Activated naive CD4-positive, alpha-beta T cell treated with anti-CD3 and anti-CD28 coated beads for 36 hours (primary cell): ENCODE results near the gene ERBB4. TPM values are rescaled to one million over a fixed set of nuclear protein-coding genes. Genes with fewer than 3 reads are reported as not detected.

Experiments used
- CTCF ChIA-PET: fragments of 350-600 bp; sonication (Branson Sonifier 250); formaldehyde crosslinking; loops from one replicate; lab custom pipeline; 2021; ENCODE audit warnings: antibody characterized with exemption; lab: Charles Lee
- DNase-seq: peaks from one replicate; pipeline ENCODE4 v3.0.0-alpha.2; 2020
- H3K27ac Mint-ChIP-seq: one replicate; pipeline ENCODE4 v1.8.0; 2021; ENCODE audit warnings: mild to moderate bottlenecking, mixed read lengths
- H3K27me3 Mint-ChIP-seq: one replicate; pipeline ENCODE4 v1.8.0; 2021; ENCODE audit warnings: low read depth, mixed read lengths
- H3K36me3 Mint-ChIP-seq: one replicate; pipeline ENCODE4 v1.8.0; 2021; ENCODE audit warnings: low read depth, mixed read lengths
- H3K4me1 Mint-ChIP-seq: one replicate; pipeline ENCODE4 v1.8.0; 2021; ENCODE audit warnings: low read depth, mixed read lengths
- H3K4me3 Mint-ChIP-seq: one replicate; pipeline ENCODE4 v1.8.0; 2021; ENCODE audit warnings: mild to moderate bottlenecking, moderate library complexity, mixed read lengths
- H3K9me3 Mint-ChIP-seq: one replicate; pipeline ENCODE4 v1.8.0; 2021; ENCODE audit warnings: mixed read lengths
- intact Hi-C: fragments of 100-400 bp; cut with micrococcal nuclease; formaldehyde crosslinking; loops from one replicate; pipeline ENCODE4 v1.15.1; 2023
- total RNA-seq, 2 experiments: library from RNA; stranded (reverse); gene quantifications; one replicate each; pipeline ENCODE4 v1.2.3, GENCODE V29; 2021

Gene ERBB4
- total RNA-seq, 2 experiments from 2014 or later = not detected

DNA sequence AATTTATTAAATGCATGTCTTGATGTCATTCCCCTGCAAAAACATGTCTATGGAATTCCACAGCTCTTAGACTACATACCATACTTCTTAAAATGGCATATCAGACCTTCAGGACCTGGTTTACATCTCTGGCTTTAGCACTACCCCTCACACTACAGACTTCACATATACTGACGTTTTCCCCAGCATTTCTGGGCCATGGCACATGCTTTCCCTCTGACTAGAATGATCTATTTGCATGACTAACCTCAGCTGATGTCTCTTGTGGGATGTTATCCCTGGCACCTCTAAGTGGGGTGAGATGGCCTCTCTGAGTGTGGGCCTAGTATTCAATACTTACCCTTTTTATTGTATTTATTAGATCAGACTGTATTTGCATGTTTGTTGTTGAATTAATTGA is 381.6 kb downstream of the ERBB4 start:
- CTCF ChIA-PET = interaction anchor here (0.6 kb wide), 1 partner anchor 50 kb away, joined by 3 read pairs; no protein-coding TSS in a partner anchor
- Mint-ChIP-seq H3K4me3 (no peak overlapping the region), H3K36me3 (no peaks in the 10 kb centered on the region), H3K4me1 (no peaks in the 10 kb centered on the region), H3K27ac (no peak overlapping the region), H3K27me3 (no peaks in the 10 kb centered on the region), H3K9me3 (peaks cover 2% of the 10 kb centered on the region)
- intact Hi-C loops = no loop called here
- no peak for DNase-seq

DNA sequence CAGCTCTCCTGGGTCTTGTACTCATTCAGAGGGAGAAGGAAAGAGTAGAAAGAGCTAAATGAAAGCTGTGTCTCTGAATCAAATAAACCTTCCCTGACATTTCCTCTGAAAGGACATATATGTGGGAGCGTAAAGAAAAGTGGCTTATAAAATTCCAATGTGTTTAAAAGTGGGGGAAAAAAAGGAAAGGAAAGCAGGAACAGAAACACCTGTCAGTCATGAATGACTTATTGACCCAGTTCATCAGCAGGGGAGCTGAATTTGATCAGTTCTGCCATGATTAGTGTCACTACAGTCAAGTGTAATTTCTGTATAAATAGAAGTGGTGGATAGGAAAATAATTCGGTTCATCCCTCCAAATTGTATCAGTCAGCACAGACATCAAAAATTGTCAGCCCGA is 382.5 kb downstream of the ERBB4 start:
- Mint-ChIP-seq H3K4me3 (no peak overlapping the region), H3K36me3 (no peaks in the 10 kb centered on the region), H3K27ac (no peak overlapping the region), H3K27me3 (no peaks in the 10 kb centered on the region), H3K9me3 (peaks cover 2% of the 10 kb centered on the region), H3K4me1 (no peaks in the 10 kb centered on the region)
- intact Hi-C loops = no loop called here
- no peak for DNase-seq
- CTCF ChIA-PET = interaction anchor here (0.6 kb wide), 2 partner anchors 51 to 414 kb away, joined by 3 read pairs; no protein-coding TSS in a partner anchor

DNA sequence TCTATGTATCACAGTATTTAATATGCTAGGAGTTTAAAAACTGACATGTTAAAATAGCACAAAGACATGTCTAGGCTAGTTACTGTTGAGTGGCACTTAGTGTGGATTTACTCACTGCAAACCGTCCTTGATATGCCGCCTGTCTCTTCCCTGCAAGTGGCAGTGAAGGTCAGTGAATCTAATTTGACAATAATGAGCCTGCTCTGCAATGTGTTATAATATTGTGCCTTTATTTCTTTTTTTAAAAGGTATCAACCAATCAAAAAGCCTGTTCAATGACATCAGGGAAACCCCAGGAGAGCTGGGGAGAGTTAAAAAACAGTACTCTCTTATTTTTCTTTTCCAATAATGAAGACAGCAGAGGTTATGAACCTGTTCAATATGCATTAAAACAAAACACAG is 384.1 kb downstream of the ERBB4 start:
- Mint-ChIP-seq H3K9me3 (peaks cover 5% of the 10 kb centered on the region), H3K36me3 (no peaks in the 10 kb centered on the region)
- CTCF ChIA-PET = no interaction called here

DNA sequence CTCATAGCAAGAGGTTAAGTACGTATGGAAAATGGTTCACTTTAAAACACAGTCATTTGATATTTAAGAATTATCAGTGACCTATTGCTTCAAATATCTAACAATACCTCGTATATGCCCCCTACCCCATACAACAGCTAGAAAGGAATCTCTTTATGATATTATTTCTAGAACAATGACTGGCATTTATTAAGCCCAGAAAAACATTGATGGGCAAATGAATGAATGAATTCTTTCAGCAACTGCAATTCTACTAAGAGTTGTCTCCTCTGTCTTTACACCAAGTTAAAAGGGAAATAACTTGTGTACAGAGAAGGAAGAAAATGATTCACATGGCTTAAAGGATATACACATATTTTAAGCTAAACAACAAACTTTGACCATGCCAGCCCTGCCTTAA is 384.7 kb downstream of the ERBB4 start:
- Mint-ChIP-seq H3K4me1 (no peaks in the 10 kb centered on the region), H3K27me3 (no peaks in the 10 kb centered on the region), H3K27ac (no peak overlapping the region), H3K9me3 (peaks cover 5% of the 10 kb centered on the region), H3K4me3 (no peak overlapping the region), H3K36me3 (no peaks in the 10 kb centered on the region)
- no peak for DNase-seq
- CTCF ChIA-PET = no interaction called here
- intact Hi-C loops = no loop called here

More for the DNA sequence above, 384.1 kb downstream of the ERBB4 start:
- no peak overlapping the region for H3K27ac Mint-ChIP-seq
- DNase-seq = no peak
- no peak overlapping the region for H3K4me3 Mint-ChIP-seq
- H3K4me1 Mint-ChIP-seq = no peaks in the 10 kb centered on the region
- intact Hi-C loops = no loop called here
- no peaks in the 10 kb centered on the region for H3K27me3 Mint-ChIP-seq

DNA sequence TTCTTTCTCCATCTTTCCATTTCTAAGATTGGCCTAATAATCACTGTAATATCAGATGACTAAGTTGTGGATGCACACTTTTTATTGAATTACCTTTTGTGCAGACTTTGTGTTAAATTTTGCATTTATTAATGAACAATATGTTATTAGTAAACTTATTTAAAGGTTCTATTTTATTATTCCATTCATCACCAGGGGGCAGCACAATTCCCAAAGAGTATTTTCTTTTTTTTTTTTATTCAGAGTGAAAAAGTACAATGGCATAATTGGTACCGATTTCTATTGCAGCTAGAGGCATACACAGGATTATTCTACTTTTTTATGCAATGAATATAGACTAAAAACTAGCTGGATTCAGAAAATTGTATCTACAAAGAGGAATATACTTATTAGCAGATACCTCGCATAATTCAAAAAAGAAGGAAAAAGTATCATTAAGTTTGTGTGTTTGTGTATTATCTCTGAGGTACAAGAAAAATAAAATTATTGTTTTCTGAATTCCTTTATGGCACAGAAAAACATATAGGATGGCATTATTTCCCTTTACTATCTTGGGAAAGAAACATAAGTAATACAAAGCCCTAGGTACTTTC is 390.6 kb downstream of the ERBB4 start:
- CTCF ChIA-PET = interaction anchor here (0.7 kb wide), 1 partner anchor 678 kb away, joined by 3 read pairs; no protein-coding TSS in a partner anchor
- H3K9me3 Mint-ChIP-seq = peaks cover 8% of the 10 kb centered on the region
- H3K36me3 Mint-ChIP-seq = no peaks in the 10 kb centered on the region
- no peak for DNase-seq
- no peak overlapping the region for H3K27ac Mint-ChIP-seq
- H3K27me3 Mint-ChIP-seq = no peaks in the 10 kb centered on the region
- intact Hi-C loops = loop anchor here (1.0 kb wide), 1 partner anchor 419 kb away; no protein-coding TSS in a partner anchor
- no peaks in the 10 kb centered on the region for H3K4me1 Mint-ChIP-seq
- no peak overlapping the region for H3K4me3 Mint-ChIP-seq

DNA sequence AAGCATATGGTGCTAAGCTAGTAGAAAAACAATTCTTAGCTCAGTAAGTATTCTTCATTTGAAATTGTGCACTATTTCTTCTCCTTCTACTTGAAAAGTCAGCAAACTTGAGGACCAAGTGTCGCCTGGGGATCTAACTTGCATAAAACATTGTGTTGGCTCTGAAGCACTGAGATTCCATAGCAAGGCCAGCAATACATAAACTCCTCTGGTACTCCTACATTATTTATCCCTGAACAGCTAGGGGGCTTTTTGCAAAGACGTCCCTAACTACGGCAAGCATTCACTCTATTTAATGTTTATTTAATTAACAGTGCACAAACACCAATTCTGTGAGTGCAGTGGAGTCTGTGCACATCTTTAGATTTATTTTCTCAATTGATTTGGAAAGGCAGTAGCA is 392.2 kb downstream of the ERBB4 start:
- no peaks in the 10 kb centered on the region for H3K27me3 Mint-ChIP-seq
- no peak overlapping the region for H3K27ac Mint-ChIP-seq
- no peaks in the 10 kb centered on the region for H3K36me3 Mint-ChIP-seq
- no peak for DNase-seq
- H3K9me3 Mint-ChIP-seq = peaks cover 8% of the 10 kb centered on the region
- no peaks in the 10 kb centered on the region for H3K4me1 Mint-ChIP-seq
- H3K4me3 Mint-ChIP-seq = no peak overlapping the region
- intact Hi-C loops = no loop called here
- CTCF ChIA-PET = no interaction called here

DNA sequence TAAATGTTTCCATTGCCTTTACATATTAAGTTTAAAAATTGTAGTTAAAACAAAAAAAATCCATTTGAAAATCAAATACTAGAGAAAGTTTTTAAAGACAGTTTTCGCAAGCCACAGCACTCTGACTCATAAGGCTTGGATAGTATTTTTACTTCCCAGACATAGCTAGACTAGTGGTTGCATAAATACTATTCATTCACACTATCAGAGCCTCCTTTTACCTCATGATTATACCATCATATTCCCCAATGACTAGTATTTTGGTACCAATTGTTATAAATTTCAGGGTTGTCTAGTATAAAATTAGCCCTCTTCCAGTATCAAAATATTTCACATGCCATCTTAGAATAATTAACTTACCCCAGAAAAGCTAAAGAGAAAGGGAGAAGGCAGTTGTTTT is 393.5 kb downstream of the ERBB4 start:
- intact Hi-C loops = no loop called here
- no peaks in the 10 kb centered on the region for H3K27me3 Mint-ChIP-seq
- H3K4me1 Mint-ChIP-seq = no peaks in the 10 kb centered on the region
- H3K36me3 Mint-ChIP-seq = no peaks in the 10 kb centered on the region
- DNase-seq = no peak
- no peak overlapping the region for H3K4me3 Mint-ChIP-seq
- CTCF ChIA-PET = no interaction called here
- H3K9me3 Mint-ChIP-seq = peaks cover 5% of the 10 kb centered on the region
- H3K27ac Mint-ChIP-seq = no peak overlapping the region

DNA sequence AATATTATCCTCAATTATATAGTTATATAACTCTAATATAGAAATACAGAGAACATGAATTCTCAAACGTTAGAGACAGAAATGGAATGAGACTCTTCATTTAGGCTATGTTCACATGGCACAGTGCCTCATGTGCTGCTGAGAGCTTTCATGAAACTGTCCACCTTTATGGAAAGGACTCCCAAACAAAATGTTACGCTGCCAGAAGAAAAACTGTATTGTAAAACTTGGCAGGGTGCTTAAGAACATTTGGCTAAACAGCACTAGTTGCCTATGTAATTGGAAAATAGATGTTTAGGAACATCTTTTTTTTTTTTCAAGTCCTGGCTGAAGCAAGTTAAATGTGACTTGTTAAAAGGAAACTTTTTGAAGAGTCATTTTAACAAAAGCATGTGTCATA is 396.0 kb downstream of the ERBB4 start:
- Mint-ChIP-seq H3K4me1 (no peaks in the 10 kb centered on the region), H3K27ac (no peak overlapping the region), H3K9me3 (peaks cover 5% of the 10 kb centered on the region), H3K4me3 (no peak overlapping the region), H3K27me3 (no peaks in the 10 kb centered on the region), H3K36me3 (no peaks in the 10 kb centered on the region)
- CTCF ChIA-PET = no interaction called here
- DNase-seq = no peak
- intact Hi-C loops = no loop called here

DNA sequence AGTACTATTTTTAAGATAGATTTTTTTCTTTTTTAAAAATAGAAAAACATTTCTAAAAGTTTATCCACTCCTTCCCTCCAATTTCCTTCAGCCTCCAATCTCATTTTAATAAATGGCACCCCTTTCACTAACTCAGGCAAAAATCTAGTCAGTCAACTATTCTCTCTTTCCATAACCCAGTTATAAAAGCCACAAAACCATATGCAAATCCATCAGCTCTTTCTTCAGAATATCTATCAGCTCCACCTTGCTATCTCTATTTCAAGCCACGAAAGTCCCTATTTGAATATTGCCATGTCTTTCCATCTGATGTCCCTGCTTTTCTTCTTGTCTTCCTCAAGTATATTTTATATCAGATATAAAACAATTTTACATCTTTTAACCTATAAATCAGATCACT is 397.1 kb downstream of the ERBB4 start:
- no peaks in the 10 kb centered on the region for H3K36me3 Mint-ChIP-seq
- intact Hi-C loops = no loop called here
- no peaks in the 10 kb centered on the region for H3K27me3 Mint-ChIP-seq
- CTCF ChIA-PET = no interaction called here
- no peak overlapping the region for H3K4me3 Mint-ChIP-seq
- H3K4me1 Mint-ChIP-seq = no peaks in the 10 kb centered on the region
- H3K9me3 Mint-ChIP-seq = peaks cover 5% of the 10 kb centered on the region
- H3K27ac Mint-ChIP-seq = no peak overlapping the region
- no peak for DNase-seq

DNA sequence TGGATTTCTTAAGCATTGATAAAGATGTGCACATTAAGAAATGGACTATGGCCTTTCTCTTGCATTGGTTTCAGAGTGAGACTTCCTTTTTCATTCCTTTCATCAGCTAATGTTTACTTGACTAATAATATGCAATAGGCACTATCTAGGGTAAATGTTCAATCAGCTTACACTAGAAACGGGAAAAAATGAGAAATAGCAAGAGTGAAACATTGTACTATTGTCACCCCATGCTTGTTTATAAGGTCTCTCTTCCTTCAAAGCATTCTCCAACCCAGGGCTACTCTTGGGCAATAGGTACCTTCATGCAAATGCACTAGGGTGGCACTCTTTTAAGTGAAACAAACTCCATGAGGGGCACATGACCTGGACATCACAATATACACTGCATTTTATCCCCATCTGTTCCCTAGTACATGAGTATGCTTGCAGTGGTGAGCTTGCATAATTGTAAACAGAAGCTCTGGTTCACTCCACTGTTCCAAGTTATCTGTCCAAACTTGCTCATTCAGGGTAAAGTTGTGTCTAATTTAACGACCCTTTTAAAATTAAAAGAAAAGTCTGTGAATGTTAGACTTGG is 402.3 kb downstream of the ERBB4 start:
- intact Hi-C loops = no loop called here
- Mint-ChIP-seq H3K27ac (no peak overlapping the region), H3K27me3 (no peaks in the 10 kb centered on the region), H3K4me1 (no peaks in the 10 kb centered on the region), H3K4me3 (no peak overlapping the region), H3K9me3 (no peaks in the 10 kb centered on the region), H3K36me3 (no peaks in the 10 kb centered on the region)
- CTCF ChIA-PET = no interaction called here
- no peak for DNase-seq

DNA sequence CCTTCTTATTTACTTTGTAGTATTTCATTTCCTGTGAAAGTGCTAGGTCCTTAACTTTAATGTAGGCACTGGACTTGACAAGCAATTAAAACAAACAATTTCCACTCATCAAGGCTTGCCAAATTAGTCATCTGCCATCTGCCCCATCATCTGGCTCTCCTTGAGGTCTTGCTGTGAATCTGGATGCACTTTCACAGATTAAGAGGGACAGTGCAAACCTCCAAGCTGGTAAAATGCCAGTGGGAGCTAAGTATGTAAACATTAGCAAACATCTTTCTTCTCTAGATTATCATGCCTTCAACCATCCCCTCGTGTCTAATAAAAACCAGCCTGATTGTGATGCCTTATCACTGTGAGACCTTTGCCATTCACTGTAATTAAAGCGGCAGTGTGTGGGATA is 402.9 kb downstream of the ERBB4 start:
- Mint-ChIP-seq H3K27ac (no peak overlapping the region), H3K9me3 (no peaks in the 10 kb centered on the region), H3K4me3 (no peak overlapping the region), H3K27me3 (no peaks in the 10 kb centered on the region), H3K36me3 (no peaks in the 10 kb centered on the region), H3K4me1 (no peaks in the 10 kb centered on the region)
- intact Hi-C loops = no loop called here
- DNase-seq = no peak
- CTCF ChIA-PET = no interaction called here

DNA sequence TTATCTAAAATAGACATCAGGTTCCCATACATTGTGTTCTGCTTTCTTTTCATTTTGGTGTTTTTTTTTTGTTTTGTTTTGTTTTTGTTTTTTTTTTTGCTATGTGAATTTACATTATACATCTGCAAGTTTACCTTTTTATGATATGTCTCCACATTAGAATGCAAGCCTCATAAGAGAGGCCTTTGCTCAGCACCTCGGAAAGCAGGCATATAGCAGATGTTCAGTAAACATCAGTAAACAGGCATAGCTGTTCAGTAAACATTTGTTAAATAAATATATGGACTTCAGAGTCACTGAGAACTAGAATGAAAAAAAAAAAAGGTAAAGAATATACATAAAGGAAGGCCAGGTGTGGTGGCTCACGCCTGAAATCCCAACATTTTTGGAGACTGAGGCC is 405.3 kb downstream of the ERBB4 start:
- Mint-ChIP-seq H3K27ac (no peak overlapping the region), H3K27me3 (no peaks in the 10 kb centered on the region), H3K9me3 (no peaks in the 10 kb centered on the region), H3K36me3 (no peaks in the 10 kb centered on the region), H3K4me1 (no peaks in the 10 kb centered on the region), H3K4me3 (no peak overlapping the region)
- CTCF ChIA-PET = interaction anchor here (0.6 kb wide), 1 partner anchor 91 kb away, joined by 4 read pairs; no protein-coding TSS in a partner anchor
- no peak for DNase-seq
- intact Hi-C loops = no loop called here

DNA sequence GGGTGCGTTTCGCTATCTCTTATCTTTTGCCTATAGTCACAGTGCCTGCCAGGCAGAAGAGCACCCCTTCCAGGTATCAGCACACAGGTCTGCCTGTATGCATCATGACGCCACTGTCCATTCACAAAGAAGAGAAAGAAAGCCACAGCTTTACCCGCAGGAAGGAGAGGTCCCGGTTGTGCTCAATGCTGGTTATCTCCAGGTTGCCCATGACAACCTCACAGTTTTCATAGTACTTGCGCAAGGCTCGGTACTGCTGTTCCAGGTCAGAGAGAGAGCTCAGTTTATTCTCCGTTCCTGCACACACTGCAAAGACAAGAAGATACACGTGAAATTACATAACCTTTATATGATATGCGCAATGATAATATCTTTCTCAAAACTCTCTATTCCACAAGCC is 414.0 kb downstream of the ERBB4 start:
- Mint-ChIP-seq H3K27ac (no peak overlapping the region), H3K9me3 (peaks cover 3% of the 10 kb centered on the region), H3K36me3 (no peaks in the 10 kb centered on the region), H3K27me3 (no peaks in the 10 kb centered on the region), H3K4me3 (no peak overlapping the region), H3K4me1 (no peaks in the 10 kb centered on the region)
- DNase-seq = no peak
- intact Hi-C loops = no loop called here
- CTCF ChIA-PET = no interaction called here
